Liver (tissue), 9 donors: ENCODE data around the gene HNRNPUL1. TPM values are rescaled to one million over a fixed set of nuclear protein-coding genes. Genes with fewer than 3 reads are reported as not detected.
"Not testable (repeated sequence)": the region's sequence is repeated elsewhere in the genome, so short reads cannot be mapped to it uniquely, and the experiment has no call there.

Experiments used
- DNase-seq: peaks from one replicate; pipeline ENCODE4 v3.0.0-alpha.2; 2017; ENCODE audit warnings: low spot score
- H3K27ac ChIP-seq, 2 donors: one replicate each; pipeline ENCODE4 v1.7.0; 2013; ENCODE audit warnings: inconsistent platforms in 2 of 2, low read length in 2 of 2, control low read depth in 1 of 2, low read depth in 1 of 2, mild to moderate bottlenecking in 1 of 2
- H3K27me3 ChIP-seq, 4 donors: one replicate each; pipeline versions ENCODE4 v1.6.1 to v1.7.0; 2013; ENCODE audit warnings: low read length in 3 of 4, inconsistent platforms in 1 of 4, mild to moderate bottlenecking in 1 of 4, moderate library complexity in 1 of 4; ENCODE audit not compliant: control insufficient read depth in 4 of 4, insufficient read depth in 4 of 4
- H3K36me3 ChIP-seq, 4 donors: one replicate each; pipeline versions ENCODE4 v1.6.1 to v1.7.0; 2013; ENCODE audit warnings: low read length in 3 of 4, mild to moderate bottlenecking in 3 of 4, low read depth in 1 of 4, moderate library complexity in 1 of 4; ENCODE audit not compliant: control insufficient read depth in 4 of 4, insufficient read depth in 3 of 4
- H3K4me1 ChIP-seq, 4 donors: one replicate each; pipeline versions ENCODE4 v1.6.1 to v1.7.0; 2013; ENCODE audit warnings: low read length in 3 of 4, mild to moderate bottlenecking in 3 of 4, moderate library complexity in 1 of 4; ENCODE audit not compliant: control insufficient read depth in 4 of 4, insufficient read depth in 4 of 4
- H3K4me3 ChIP-seq, 3 donors: one replicate each; pipeline versions ENCODE4 v1.6.1 to v1.7.0; 2013; ENCODE audit warnings: low read length in 3 of 3, control low read depth in 1 of 3, low read depth in 1 of 3, mild to moderate bottlenecking in 1 of 3
- H3K9ac ChIP-seq, 2 donors: one replicate each; pipeline ENCODE4 v1.7.0; 2013; ENCODE audit warnings: low read length in 2 of 2, mild to moderate bottlenecking in 2 of 2, moderate library complexity in 2 of 2, control low read depth in 1 of 2, low read depth in 1 of 2
- H3K9me3 ChIP-seq, 4 donors: one replicate each; pipeline versions ENCODE4 v1.6.1 to v1.7.0; 2013; ENCODE audit warnings: low read length in 3 of 4; ENCODE audit not compliant: control insufficient read depth in 4 of 4
- CTCF ChIP-seq: fragments of 150-350 bp; IDR thresholded peaks from 2 replicates; pipeline ENCODE4 v1.5.1; 2017; ENCODE audit warnings: improper control_type of control experiment, low read depth, low read length; ENCODE audit not compliant: missing input control
- EGR1 ChIP-seq, 2 donors: IDR thresholded peaks; 2 replicates each; pipeline ENCODE4 v1.6.1; 2016 to 2018; ENCODE audit warnings: antibody characterized with exemption in 2 of 2, low read depth in 2 of 2
- FOXA2 ChIP-seq: IDR thresholded peaks from 2 replicates; pipeline ENCODE4 v1.6.1; 2016; ENCODE audit warnings: antibody characterized with exemption
- GABPA ChIP-seq, 2 donors: IDR thresholded peaks in 1 of 2; conservative IDR thresholded peaks in 1 of 2; 2 replicates each; pipeline ENCODE4 v1.6.1; 2016; ENCODE audit warnings: antibody characterized with exemption in 2 of 2, mild to moderate bottlenecking in 1 of 2, moderate library complexity in 1 of 2
- HNF4A ChIP-seq, 2 donors: conservative IDR thresholded peaks; 2 replicates each; pipeline ENCODE4 v1.6.1; 2016; ENCODE audit warnings: antibody characterized with exemption in 2 of 2, mild to moderate bottlenecking in 2 of 2
- HNF4G ChIP-seq: IDR thresholded peaks from 2 replicates; pipeline ENCODE4 v1.6.1; 2016; ENCODE audit warnings: antibody characterized with exemption
- JUND ChIP-seq, 2 donors: IDR thresholded peaks; 2 replicates each; pipeline ENCODE4 v1.6.1; 2016; ENCODE audit warnings: antibody characterized with exemption in 2 of 2
- MAX ChIP-seq: IDR thresholded peaks from 2 replicates; pipeline ENCODE4 v1.6.1; 2016; ENCODE audit warnings: antibody characterized with exemption
- RAD21 ChIP-seq, 2 donors: IDR thresholded peaks; 2 replicates each; pipeline ENCODE4 v1.6.1; 2016; ENCODE audit warnings: antibody characterized with exemption in 2 of 2, mild to moderate bottlenecking in 2 of 2
- RXRA ChIP-seq, 2 donors: IDR thresholded peaks; 2 replicates each; pipeline ENCODE4 v1.6.1; 2017 to 2018; ENCODE audit warnings: antibody characterized with exemption in 2 of 2, mild to moderate bottlenecking in 1 of 2
- SP1 ChIP-seq: IDR thresholded peaks from 2 replicates; pipeline ENCODE4 v1.6.1; 2018; ENCODE audit warnings: antibody characterized with exemption, mild to moderate bottlenecking
- TAF1 ChIP-seq: conservative IDR thresholded peaks from 2 replicates; pipeline ENCODE4 v1.6.1; 2016; ENCODE audit warnings: antibody characterized with exemption, mild to moderate bottlenecking
- ZBTB33 ChIP-seq: IDR thresholded peaks from 2 replicates; pipeline ENCODE4 v1.6.1; 2016; ENCODE audit warnings: antibody characterized with exemption
- WGBS: extraction: QIAGEN DNeasy Blood & Tissue Kit; methylation state at CpG from one replicate; pipeline ENCODE4 v1.1.7; 2013; 5-methylcytosine and 5-hydroxymethylcytosine counted together
- polyA plus RNA-seq, 2 donors: library from polyadenylated mRNA; stranded (reverse) in 1 of 2; unstranded in 1 of 2; fragments of 200-250 nt in 1 of 2; fragments of >200 nt in 1 of 2; fragmentation: Nextera tagmentation in 1 of 2; extraction: Ambion mirVana in 1 of 2; gene quantifications; one replicate each; pipeline versions ENCODE4 v1.2.1 to v1.2.3, GENCODE V29; 2013 to 2015
- total RNA-seq, 2 donors: library from RNA; depleted of rRNA; stranded (reverse); fragments of >200 nt; gene quantifications; one replicate each; pipeline ENCODE4 v1.2.3, GENCODE V29; 2014
- donor health status: healthy.
- donor health status: healthy.
- donor health status: healthy.
- donor health status: healthy.
- donor health status: healthy.

The HNRNPUL1 gene
- total and polyA plus RNA-seq, 4 donors, result 34.9 to 80.2 (median 45.7) TPM

DNA sequence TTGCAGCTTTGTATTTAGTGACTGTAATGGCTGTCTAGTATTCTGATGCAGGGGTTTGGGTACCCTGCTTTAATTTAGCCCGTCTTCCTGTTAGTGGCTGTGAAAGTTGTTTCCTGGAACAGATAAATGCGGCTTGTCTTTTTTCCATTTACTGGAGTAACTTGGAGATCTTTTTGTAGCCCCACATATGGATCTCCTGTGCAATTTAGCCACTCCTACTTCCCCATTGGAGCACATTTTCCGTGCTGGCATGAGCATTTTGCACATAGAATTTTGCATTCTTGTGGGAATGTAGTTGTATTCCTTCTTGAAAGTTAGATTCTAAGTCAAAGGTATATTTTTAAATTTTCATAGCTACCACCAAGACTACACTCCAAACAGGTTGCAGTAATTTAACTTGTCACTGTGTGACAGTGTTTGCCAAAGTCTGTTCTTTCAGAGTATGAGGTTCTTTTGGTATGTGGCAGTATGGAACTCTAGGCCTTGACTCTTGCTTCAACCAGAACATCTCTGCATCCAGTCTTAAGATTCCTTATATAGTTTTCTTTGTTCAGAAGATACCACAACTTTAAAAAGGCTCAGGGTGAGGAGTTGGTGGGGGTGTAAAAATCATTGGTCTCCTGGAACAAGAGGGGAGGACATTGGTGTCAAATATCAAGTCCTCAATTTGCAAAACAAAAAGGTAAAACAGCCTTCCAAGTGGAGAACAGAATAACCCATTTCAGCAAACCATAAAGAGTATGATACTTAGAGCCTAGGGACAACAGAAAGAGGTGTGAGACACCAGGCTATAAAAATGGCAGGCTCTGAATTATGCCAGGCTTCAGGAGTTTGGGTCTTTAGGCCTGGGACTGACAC is 24.7 kb downstream of the HNRNPUL1 start:
- Histone ChIP-seq H3K4me3 (no peak overlapping the region), H3K9me3 (no peaks in the 10 kb centered on the region), H3K4me1 (no peaks in the 10 kb centered on the region), H3K36me3 (peaks cover 25 to 73% (median 52%) of the 10 kb centered on the region in 4 donors), H3K9ac (no peak overlapping the region), H3K27ac (no peak overlapping the region), H3K27me3 (no peaks in the 10 kb centered on the region)
- TF ChIP-seq ZBTB33, result no peak
- no peak for TF ChIP-seq RXRA (IDR thresholded peaks at IDR 0.05)
- no peak for TF ChIP-seq SP1
- TF ChIP-seq FOXA2, result no peak
- TF ChIP-seq RAD21 (IDR thresholded peaks at IDR 0.05), result no peak
- no peak for TF ChIP-seq JUND (IDR thresholded peaks at IDR 0.05)
- TF ChIP-seq EGR1 (IDR thresholded peaks at IDR 0.05; ENCODE audit: low read depth in 2 of 2), result no peak
- TF ChIP-seq CTCF, result no peak
- no peak for TF ChIP-seq MAX
- no peak for TF ChIP-seq TAF1
- no peak for TF ChIP-seq HNF4G
- DNase-seq, result no peak
- WGBS, result 81% methylated on average over 3 of the region's 3 CpGs

GRCh38 chr19:41289814-41290213 is 25.6 kb downstream of the HNRNPUL1 start:
- H3K9me3 ChIP-seq, H3K27me3 ChIP-seq, H3K27ac ChIP-seq, H3K4me3 ChIP-seq, H3K9ac ChIP-seq, H3K4me1 ChIP-seq, DNase-seq: not testable (repeated sequence)
- peaks cover 25 to 75% (median 55%) of the 10 kb centered on the region in 4 donors for H3K36me3 ChIP-seq
- WGBS, result 97% methylated on average over 8 of the region's 8 CpGs

GRCh38 chr19:41294393-41294792 is 30.2 kb downstream of the HNRNPUL1 start:
- H3K27ac ChIP-seq, result no peak overlapping the region
- TF ChIP-seq RAD21 (IDR thresholded peaks at IDR 0.05) (no peak), HNF4A (conservative IDR thresholded peaks at IDR 0.05) (no peak), GABPA (IDR thresholded peaks at IDR 0.05 in 1 of 2, conservative IDR thresholded peaks at IDR 0.05 in 1 of 2) (no peak), MAX (no peak), FOXA2 (no peak), ZBTB33 (no peak)
- 98% methylated on average over 10 of the region's 10 CpGs for WGBS
- H3K9me3 ChIP-seq, result no peaks in the 10 kb centered on the region
- peaks cover 21 to 91% (median 77%) of the 10 kb centered on the region in 4 donors for H3K36me3 ChIP-seq
- H3K9ac ChIP-seq, result no peak overlapping the region
- H3K4me1 ChIP-seq, result peaks cover 0 to 5% (median 1%) of the 10 kb centered on the region in 4 donors
- no peaks in the 10 kb centered on the region for H3K27me3 ChIP-seq
- no peak overlapping the region for H3K4me3 ChIP-seq
- DNase-seq, result no peak
